CD1c-positive myeloid dendritic cell (primary cell): Measurements from ENCODE around the gene KSR1.
"Not testable (repeated sequence)": the region's sequence is repeated elsewhere in the genome, so short reads cannot be mapped to it uniquely, and the experiment has no call there.

Source experiments
- DNase-seq: peaks from one replicate; pipeline ENCODE4 v3.0.0-alpha.2; 2016; ENCODE audit errors: extremely low spot score

The KSR1 gene

DNA sequence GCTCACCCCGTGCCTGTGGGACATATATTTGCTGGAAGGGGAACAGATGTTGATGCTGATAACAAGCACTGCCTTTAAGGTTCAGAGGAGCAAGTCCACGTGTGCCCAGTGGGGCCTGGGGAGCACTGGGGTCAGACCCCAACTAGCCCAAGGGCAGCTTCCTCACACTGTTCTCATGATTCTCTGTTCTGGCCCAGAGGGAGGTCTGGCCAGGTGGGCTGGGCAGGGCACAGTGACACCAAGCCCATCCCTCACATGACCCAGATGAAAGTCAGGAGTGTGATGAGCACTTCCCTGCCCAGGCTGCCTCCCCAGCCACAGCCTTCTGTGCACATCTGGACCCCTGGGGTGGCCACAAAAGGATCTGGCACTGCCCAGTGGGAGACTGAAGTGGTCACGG lies 29.8 kb upstream of the KSR1 start:
- DNase-seq = not testable (repeated sequence)

DNA sequence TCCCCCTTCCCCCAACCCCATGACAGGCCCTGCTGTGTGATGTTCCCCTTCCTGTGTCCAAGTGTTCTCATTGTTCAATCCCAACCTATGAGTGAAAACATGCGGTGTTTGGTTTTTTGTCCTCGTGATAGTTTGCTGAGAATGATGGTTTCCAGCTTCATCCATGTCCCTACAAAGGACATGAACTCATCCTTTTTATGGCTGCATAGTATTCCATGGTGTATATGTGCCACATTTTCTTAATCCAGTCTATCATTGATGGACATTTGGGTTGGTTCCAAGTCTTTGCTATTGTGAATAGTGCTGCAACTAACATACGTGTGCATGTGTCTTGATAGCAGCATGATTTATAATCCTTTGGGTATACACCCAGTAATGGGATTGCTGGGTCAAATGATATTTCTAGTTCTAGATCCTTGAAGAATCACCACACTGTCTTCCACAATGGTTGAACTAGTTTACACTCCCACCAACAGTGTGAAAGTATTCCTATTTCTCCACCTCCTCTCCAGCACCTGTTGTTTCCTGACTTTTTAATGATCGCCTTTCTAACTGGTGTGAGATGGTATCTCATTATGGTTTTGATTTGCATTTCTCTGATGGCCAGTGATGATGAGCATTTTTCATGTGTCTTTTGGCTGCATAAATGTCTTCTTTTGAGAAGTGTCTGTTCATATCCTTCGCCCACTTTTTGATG lies 28.9 kb upstream of the KSR1 start:
- DNase-seq = not testable (repeated sequence)

DNA sequence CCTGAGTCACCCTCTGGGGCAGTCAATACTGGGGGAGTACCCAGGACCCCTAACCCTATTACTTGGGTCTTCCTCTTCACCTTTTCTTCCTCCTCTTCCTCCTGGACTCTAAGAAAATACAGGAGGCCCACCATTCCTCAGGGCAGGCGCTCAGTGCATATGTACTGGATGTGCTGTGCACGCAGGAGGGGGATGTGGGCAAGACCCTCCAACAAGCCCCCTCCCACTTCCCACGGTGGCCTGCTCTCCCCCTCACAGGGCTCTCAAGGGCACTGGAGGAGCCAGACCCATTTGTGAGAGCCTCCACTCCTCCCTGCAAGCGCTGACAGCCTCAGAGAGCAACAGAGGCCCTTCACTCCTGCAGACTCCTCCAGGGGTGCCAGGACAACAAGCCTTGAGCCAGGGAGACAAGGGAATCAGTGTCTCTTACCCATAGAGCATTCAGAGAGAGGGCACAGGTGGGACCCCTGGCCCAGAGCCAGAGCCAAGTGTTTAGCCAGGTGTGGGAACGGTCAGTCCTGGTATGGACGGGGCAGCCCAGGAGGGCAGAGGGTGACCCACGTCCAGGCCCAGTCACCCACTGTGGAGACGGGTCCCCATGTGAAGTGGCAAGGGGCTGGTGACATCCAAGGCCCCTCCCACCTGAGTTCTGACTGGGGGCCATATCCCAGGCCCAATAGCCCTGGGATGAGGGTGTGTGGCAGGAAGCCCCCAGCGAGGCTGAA lies 27.3 kb upstream of the KSR1 start:
- no peak for DNase-seq

DNA sequence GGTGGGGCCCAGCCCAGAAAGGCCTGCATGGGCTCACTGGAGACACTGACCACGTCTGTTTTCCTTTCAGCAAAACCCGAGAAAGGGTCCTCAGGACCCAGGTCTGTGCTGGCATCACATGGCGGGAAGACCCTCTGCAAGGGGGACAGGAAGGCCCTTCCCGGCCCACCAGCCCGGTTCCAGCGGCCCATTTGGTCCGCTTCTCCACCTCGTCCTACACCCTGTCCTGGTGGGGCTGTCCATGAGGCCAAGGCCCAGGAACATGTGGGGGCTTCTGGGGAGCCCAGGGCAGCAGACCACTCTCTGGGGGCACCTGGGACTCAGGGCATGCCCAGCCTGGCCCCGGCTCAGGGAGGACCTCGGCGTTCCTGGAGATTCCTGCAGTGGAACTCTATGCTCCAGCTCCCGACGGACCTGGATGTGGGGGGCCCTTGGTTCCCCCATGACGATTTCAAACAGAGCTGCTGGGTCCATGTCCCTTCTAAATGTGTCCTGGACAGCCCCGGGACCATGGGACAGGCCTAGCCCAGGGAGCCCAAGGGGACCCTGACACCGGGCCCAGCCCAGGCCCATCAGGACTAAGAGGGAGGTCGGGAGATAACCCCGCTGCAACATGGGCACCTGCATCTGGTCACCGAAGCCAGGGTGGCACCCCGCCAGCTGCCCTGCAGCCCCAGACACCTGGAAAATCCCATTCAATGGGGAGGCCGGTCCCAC lies 26.4 kb upstream of the KSR1 start:
- DNase-seq = no peak

DNA sequence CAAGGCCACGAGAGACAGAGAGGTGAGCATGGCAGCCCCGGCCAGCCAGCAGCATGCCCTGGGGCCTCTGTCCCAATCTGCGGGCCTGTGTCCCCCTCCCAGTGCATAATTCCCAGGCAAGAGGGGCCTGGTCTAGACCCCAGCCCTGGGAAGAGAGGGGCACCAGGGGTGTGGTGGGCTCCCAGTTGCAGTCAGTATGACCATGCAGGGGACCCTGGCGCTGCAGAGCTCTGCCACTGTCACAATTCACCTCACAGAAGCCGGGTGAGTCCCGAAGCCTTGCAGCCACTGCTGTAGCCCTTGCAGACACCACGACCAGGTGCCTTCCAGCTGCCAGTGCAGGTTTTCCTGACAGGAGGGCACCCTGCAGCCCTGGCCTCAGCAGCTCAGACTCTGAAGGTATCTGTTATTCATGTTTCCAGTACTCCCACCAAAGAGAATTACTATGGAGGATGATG lies 25.8 kb upstream of the KSR1 start:
- DNase-seq = no peak

DNA sequence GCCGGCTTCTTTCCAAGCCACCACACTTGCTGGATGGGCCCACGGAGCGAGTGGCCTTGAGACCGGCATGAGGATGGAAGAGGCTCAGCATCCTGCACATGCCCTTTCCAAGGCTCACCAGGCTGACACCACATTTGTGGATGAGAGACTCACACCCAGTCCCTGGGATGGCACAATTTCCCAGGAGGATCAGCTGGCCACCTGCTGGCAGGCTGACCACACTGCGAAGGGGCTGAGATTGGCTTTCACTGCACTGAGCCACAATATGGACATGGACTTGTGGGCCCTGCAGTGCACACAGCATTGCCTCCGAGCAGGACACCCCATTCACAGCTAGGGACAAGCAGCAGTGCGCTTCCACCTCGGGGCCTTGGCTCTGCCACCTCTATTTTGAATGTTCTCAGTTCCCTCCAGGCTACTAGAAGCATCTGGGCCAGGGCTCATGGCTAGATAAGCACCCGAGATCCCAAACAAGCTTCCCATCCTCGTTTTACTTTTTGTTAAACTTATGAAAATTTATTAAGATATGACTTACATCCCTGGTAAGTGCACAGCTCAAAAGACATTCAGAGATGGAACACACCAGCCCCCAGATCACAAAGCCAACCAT lies 25.3 kb upstream of the KSR1 start:
- DNase-seq = peak; percentile 53

DNA sequence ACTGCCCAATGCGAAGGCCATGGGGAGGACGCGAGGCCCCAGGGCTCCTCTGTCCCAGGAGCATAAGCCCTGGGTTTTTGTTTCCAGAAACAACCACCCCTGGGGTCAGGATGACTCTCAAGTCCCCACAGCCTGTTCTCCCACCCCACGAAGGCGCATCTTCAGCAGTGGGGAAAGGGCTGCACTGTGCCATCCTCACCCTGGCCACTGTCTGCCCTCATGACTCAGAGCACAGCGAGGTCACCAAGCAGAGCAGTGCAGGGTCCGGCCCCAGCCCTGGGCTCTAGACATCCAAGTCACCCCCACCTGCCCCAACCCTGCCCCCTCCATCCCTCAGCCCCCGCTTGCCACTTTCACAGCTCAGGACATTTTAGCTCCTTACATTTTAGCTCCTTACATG lies 22.7 kb upstream of the KSR1 start:
- no peak for DNase-seq

DNA sequence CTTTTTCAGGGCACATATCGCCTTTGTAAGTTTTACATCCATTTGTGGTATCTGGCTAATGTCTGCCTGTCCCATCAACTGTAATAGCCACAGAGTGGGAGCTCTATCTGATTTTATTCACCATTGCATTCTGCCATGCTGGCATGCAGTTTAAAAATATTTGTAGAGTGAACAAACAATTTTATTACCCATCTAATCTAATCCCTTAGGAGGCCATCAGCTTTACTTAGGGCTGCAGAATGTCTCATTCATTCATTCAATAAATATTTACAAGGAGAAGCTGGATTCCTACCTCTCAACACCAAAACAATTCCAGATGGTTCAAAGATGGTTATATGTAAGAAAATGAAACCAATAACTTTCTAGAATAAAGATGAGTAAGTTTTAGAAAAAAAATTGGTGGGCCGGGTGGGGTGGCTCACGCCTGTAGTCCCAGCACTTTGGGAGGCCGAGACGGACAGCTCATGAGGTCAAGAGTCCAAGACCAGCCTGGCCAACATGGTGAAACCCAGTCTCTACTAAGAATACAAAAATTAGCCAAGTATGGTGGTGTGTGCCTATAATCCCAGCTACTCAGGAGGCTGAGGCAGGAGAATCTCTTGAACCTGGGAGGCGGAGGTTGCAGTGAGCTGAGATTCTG lies 20.7 kb upstream of the KSR1 start:
- DNase-seq = not testable (repeated sequence)

DNA sequence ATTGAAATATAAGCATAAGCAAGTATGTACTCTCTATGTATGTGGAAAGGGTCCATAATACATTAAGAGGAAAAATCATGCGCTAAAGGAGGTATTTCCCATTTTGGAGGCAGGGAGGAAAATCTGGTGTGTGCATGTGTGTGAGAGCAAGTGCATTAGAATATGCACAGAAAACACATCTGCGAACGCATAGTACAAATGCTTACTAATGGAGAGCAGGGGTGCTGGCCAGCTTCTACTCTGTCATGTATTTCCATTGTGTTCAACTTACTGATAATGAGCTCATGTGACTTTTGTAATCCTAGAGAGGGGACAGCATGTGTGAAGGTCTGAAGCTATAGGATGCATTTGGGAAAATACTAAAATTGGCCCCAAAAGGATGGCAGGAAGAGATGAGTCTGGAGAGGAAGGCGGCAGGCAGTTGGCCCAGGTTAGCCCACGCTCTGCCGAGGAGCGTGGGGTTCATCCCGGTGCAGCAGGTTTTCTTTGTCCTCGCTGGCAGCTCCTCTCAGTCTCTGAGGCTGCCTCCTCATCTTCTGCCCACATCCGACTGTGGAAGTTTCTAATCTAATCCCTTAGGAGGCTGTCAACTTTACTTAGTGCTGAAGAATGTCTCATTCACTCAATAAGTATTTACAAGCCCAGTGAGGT lies 17.8 kb upstream of the KSR1 start:
- no peak for DNase-seq

DNA sequence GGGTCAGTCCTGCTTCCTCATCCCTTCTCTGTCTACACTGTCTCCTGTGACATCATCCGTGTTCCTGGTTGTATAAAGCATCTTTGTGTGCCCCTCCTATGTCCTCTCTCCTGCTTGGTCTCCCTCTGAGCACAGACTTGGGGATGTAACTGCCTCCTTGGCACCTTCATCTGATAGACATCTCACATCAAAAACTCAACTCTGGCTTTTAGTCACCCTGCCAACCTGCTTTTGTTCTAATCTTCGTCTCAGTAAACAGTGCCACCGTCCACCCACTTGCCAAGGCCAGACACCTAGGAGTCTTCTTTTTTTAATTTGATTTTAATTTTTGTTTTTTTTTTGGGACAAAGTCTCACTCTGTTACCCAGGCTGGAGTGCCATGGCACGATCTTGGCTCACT lies 16.9 kb upstream of the KSR1 start:
- no peak for DNase-seq

DNA sequence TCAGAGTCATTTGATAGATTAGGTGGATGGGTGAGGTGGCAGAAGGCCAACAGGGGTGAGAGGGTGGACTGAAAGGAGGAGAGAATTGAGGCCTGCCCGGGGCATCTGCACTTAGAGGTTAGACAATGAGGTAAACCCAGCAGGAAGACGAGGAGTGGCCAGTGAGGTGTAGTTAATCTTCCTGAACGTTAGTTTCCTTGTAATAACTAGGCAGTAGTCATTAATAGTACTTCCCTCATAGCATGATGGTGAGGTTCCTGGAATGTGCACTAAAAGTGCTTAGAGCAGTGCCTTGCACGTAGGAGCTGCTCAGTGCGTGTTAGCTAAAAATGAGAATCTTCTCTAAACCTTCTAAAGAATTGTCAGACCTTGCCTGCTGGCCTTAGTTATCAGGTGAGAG lies 13.5 kb upstream of the KSR1 start:
- DNase-seq = no peak

DNA sequence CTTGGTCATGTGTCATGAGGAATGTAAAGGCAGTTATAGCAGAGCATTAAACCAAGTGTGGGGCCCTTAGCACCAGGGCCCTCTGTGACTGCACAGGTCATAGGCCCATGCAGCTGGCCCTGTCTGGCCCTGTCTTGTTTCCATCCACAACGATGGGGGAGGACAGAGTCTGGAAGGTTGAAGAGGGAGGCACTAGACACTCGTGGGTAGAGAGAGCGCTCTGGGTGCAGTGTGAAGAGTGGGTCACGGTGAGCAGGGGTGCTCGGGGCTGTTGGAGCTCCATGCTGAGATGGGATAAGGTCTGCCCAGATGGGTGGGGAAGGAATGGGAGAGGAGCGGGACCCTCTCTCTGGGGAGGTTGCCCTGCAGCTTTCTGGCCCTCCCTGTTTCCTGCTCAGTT lies 12.8 kb upstream of the KSR1 start:
- no peak for DNase-seq

DNA sequence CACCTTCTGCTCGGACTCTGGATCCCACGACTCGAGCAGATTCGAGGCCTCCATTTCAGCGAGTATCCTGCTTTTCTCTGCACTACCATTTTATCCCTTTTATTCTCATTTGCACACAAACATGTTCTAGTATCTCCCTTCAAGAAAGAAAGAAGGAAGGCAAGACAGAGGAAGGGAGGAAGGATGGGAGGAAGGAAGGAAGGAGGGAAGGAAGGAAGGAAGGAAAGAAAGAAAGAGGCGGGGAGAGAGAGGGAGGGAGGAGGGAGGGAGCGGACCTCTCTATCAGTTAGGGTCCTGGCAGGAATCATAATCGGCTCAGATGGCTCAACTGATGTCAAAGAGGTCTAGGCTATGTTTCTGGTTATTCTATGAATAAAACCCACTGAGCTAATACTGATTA lies 10.3 kb upstream of the KSR1 start:
- DNase-seq = no peak

DNA sequence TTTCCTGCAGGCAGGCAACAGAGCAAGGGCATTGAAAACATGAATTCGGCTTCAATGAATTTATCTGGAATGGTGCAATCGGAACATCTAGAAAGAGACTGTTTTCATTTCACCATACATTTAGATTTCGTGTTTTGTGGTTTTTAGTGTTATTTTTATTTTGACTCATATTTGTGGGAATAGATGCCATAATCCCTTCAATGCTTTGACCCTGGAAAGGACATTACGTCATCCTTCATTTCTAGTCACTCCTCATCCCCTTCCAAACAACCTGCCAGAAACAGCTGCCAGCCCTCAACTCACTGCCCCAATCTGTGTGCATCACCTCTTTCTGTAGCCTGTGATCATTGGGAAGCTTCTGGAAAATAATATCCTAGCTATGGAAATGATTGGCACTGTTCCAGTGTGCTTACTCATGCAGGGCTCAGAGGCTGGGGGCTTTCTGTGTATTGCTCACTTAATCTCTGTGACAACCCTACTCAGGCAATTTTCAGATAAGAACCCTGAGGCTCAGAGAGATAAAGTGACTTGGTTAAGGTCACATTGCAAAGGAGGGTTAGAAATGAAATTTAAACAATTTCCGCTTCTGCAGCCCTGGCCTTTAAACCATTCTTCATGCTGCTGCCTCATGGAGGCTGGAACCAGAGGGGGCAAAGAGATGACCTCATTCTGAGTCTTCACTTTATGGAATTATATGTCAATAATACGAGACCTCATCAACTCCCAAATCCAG lies 9.5 kb upstream of the KSR1 start:
- DNase-seq = no peak

DNA sequence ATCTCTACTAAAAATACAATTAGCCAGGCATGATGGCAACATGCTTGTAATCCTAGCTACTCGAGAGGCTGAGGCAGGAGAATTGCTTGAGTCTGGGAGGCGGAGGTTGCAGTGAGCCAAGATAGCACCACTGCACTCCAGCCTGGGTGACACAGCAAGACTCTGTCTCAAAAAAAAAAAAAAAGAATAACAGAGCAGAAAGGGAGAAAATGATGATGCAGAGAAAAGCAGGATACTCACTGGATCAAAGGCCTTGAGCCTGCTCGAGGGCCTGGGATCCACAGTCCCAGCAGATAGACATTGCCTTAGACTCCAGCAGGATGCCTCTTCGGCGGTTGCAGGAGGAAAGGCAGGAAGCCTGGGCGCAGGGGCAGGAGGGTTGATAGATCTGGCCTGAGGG lies 7.7 kb upstream of the KSR1 start:
- not testable (repeated sequence) for DNase-seq

DNA sequence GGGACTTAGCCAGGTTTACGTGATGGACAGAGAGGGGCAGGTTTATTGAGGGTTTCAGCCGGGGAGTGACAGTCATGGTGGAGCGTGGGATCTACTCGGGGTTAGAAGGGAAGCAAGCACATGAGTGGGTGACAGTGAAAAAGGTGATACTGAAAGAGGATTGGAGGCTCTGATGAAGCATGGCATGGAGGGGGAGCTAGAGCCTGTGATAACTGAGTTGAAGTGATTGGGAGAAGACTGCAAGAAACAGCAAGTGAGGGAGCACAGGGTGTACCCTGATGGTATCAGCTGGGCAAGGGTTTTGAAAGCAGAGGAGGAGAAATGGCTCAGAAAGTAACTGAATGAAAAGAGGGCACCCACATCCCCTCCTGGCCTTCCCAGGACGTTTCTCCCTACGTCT lies 6.7 kb upstream of the KSR1 start:
- DNase-seq = no peak

DNA sequence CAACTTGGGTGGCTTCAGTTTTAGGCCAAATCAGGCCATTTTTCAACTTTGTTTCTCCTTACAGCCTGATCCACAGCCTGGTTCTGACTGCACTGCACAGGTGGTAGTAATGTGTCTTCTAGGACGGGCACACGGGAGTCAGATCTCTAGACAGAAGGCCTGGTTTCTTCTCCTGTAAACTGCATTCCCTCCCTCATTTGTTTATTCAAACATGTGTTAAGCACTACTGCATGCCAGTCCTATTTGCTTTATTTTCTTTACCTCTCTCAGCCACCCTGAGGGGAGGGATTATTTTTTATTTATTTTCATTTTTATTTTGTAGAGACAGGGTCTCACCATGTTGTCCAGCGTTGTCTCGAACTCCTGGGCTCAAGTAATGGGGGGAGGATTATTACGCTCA lies 6.3 kb upstream of the KSR1 start:
- DNase-seq = no peak

DNA sequence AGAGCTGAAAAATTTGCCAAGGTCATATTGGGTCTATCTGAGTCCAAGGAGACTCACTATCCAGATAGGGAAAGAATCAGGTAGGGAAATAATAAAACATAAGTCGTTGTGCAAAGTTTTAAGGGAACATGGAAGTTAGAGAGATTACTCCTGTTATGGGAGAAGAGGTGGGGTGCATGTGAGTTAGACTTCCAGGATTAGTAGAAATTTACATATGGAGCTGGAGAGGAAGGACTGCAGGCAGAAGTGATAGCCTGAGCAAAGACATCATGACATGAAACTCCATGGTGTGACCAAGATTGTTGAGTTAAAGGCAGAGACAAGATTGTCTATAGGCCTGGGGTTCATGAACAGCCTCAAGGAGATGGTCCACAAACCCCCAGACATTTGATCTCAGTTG lies 5.8 kb upstream of the KSR1 start:
- DNase-seq = no peak

DNA sequence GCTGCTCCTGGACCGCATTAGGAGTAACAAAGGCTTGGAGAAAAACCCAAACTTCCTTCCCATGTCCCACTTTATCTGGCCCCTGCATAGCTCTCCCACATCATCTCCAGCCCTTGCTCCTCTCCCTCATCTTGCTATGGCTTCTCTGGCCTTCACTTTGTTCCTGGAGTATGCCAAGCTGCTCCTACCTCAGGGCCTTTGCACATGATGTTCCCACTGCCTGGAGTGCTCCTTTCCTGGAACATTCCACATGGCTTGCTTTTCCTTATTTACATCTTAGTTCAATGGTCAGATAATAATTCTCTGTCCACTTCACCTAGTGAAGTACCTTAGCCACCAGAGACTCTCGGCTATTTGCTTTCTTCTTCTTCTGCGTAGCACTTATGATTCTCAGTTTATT lies 4.3 kb upstream of the KSR1 start:
- DNase-seq = no peak

DNA sequence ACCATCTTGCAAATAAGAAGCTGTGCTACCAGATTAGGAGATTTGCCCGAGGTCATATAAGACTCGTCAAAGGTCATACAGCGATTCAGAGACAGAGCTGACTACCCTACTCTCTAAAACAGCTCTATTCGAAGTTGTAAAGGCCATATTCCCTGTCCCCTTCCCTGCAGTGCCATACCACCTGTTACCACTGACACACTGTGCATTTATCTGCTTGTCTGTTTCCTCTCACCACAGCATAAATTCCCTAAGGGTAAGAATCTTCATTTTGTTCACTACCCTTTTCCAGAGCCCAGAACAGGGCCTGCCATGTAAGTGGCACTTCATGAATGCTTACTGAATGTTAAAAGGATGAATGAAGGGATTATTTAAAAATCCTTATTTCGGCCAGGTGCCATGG lies 3.4 kb upstream of the KSR1 start:
- no peak for DNase-seq

DNA sequence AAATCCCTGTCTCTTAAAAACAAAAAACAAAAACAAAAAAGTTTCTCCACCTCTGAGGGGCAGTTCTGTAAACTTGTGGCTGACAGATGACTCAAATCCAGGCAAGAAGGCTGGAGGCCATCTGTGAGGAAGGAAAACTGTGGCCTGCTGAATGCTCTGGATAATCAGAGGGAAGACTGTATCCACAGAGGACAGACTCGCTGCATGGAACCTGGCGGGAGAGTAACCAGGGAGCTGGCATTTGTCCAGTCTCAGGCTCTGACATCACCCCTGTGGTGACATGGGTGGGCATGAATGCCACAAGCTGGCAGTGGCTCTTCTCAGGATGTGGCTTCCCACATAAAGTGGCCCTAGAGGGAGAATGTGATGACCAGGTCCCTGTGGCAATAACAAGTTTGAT lies 2.8 kb upstream of the KSR1 start:
- no peak for DNase-seq
